NCI-H1436 treated with DMSO at 0.1 percent for 48 hours (cell line): ENCODE data around the gene MFNG.

Experiments used
- DNase-seq: peaks from one replicate; lab custom pipeline; 2025; lab: John Stamatoyannopoulos, UW

The MFNG gene

GRCh38 chr22:37493979-37494378, 7.8 kb upstream of the MFNG start:
- DNase-seq, result no peak

- DNase-seq, result no peak
Measured at GRCh38 chr22:37492428-37493344, 6.5 kb upstream of the MFNG start.

- DNase-seq, result no peak
Measured at GRCh38 chr22:37491559-37492427, 5.6 kb upstream of the MFNG start.

GRCh38 chr22:37491106-37491505, 4.9 kb upstream of the MFNG start:
- no peak for DNase-seq

GRCh38 chr22:37489983-37490382, 3.8 kb upstream of the MFNG start:
- no peak for DNase-seq

- DNase-seq, result no peak
Measured at GRCh38 chr22:37488337-37489135, 2.4 kb upstream of the MFNG start.

GRCh38 chr22:37487571-37487970, 1.4 kb upstream of the MFNG start:
- no peak for DNase-seq

- no peak for DNase-seq
Measured at GRCh38 chr22:37487129-37487528, 945 bp upstream of the MFNG start.

GRCh38 chr22:37485395-37486223, 575 bp downstream of the MFNG start:
- DNase-seq, result no peak

GRCh38 chr22:37484480-37485394, 1.4 kb downstream of the MFNG start:
- no peak for DNase-seq

GRCh38 chr22:37483050-37483449, 3.1 kb downstream of the MFNG start:
- DNase-seq, result no peak

- no peak for DNase-seq
Measured at GRCh38 chr22:37482244-37482643, 3.9 kb downstream of the MFNG start.

GRCh38 chr22:37481347-37481907, 4.8 kb downstream of the MFNG start:
- no peak for DNase-seq

GRCh38 chr22:37480387-37481346, 5.5 kb downstream of the MFNG start:
- no peak for DNase-seq

- no peak for DNase-seq
Measured at GRCh38 chr22:37479196-37479595, 7.0 kb downstream of the MFNG start.

- no peak for DNase-seq
Measured at GRCh38 chr22:37476389-37477329, 9.5 kb downstream of the MFNG start.

GRCh38 chr22:37474447-37475090, 11.6 kb downstream of the MFNG start:
- no peak for DNase-seq
